Left ventricle myocardium superior (tissue), 1 donor: Measurements from ENCODE around the gene SNX25. TPM values are rescaled to one million over a fixed set of nuclear protein-coding genes. Genes with fewer than 3 reads are reported as not detected.
A peak's percentile ranks its signal among the peaks of the same experiment; 100 is the strongest.
"Not testable (repeated sequence)": the region's sequence is repeated elsewhere in the genome, so short reads cannot be mapped to it uniquely, and the experiment has no call there.

Experiments used
- ATAC-seq: fragments of 200-7000 bp; cut with Tn5 transposase; one replicate; pipeline ENCODE4 v1.9.1; 2020; ENCODE audit warnings: mild to moderate bottlenecking, moderate library complexity
- DNase-seq: peaks from one replicate; pipeline ENCODE4 v3.0.0-alpha.2; 2020
- intact Hi-C: fragments of 100-400 bp; cut with micrococcal nuclease; formaldehyde crosslinking; loops from one replicate; pipeline ENCODE4 v1.11.0; 2022
- total RNA-seq: library from RNA; stranded (reverse); fragmentation: NEBNext Ultra II Directional; extraction: Animal tissue kit (Norgen Biotek cat#: 25700); gene quantifications from one replicate; pipeline ENCODE4 v1.2.1, GENCODE V29; 2021
- donor health status: DM: no; HTN: yes; CAD: no; lungs with severe emphysema.

SNX25 gene
- total RNA-seq, 1 donor from 2014 or later = 10.0 TPM

DNA sequence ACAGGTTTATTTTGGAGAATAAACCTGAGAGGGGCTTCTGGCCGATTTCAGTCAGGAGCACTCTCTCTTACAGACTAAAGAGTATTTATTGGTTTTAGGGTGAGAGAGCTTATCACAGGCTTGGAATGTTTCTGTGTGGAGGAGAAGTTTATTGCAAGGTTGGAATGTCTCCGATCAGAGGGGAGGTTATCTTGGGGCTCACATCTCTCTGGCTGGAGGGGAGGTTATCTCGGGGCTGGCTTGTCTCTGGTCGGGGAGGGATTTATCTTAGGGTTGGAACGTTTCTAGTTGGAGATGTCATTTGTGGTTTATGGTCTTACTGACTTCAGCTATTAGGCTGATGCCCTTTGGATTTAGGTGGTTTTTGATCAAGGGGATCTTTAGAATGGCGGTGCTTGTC, 115.0 kb downstream of the SNX25 start:
- intact Hi-C loops, DNase-seq, ATAC-seq: not testable (repeated sequence)

DNA sequence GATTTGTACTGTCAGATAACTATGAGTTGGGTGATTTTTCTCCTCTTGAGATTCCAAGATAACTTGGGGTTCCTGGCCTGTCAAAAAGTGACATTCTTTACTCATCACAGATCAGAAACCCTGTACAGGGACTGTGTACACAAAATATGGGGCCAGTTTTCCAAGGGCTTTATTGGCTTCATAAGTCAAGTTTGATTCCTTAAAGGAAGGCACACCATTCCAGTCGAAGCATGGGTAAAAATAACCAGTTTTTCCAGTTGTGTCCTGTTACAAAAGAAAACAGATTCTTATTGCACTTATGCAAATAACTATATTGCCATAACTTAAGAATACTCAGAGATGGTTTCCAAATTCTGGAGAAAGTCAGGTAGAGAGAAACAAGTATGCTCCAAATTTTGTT, 116.3 kb downstream of the SNX25 start:
- not testable (repeated sequence) for DNase-seq

DNA sequence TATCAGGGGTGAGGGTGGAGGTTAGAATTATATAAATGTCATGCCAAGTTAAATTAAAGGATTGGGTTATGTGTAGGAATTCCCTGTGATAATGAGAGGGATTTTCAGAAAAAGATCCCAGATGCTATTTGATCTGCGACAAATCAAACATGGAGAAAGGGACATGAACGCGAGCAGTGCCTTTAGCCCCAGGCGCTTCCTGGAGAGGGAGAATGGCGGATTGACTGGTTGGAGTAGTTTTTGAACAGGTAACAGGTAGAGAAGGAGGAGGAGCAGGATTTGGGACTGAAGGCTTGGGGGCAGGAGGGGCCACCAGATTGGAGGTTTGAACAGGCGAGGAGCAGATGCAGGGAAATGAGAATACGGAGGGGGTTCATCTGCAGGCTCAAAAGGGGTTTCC, 119.2 kb downstream of the SNX25 start:
- no peak for ATAC-seq
- no peak for DNase-seq
- intact Hi-C loops = no loop called here

More for the DNA sequence above, 116.3 kb downstream of the SNX25 start:
- ATAC-seq, intact Hi-C loops: not testable (repeated sequence)

DNA sequence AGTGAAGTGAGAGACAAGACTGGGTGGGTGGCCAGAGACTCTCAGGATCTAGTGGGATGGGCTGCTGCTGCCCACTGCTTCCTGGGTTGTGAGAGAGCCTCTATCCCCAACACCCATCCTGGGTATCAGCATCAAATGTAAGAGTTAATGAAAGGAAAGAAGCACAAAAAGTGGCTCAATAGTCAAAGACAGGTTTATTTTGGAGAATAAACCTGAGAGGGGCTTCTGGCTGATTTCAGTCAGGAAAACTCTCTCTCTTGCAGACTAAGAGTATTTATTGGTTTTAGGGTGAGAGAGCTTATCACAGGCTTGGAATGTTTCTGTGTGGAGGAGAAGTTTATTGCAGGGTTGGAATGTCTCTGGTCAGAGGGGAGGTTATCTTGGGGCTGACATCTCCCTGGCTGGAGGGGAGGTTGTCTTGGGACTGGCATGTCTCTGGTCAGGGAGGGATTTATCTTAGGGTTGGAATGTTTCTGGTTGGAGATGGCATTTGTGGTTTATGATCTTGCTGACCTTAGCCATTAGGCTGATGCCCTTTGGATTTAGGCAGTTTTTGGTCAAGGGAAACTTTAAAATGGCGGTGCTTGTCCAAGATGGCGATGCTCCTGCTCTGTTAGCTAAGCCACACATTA, 120.6 kb downstream of the SNX25 start:
- intact Hi-C loops, ATAC-seq, DNase-seq: not testable (repeated sequence)

DNA sequence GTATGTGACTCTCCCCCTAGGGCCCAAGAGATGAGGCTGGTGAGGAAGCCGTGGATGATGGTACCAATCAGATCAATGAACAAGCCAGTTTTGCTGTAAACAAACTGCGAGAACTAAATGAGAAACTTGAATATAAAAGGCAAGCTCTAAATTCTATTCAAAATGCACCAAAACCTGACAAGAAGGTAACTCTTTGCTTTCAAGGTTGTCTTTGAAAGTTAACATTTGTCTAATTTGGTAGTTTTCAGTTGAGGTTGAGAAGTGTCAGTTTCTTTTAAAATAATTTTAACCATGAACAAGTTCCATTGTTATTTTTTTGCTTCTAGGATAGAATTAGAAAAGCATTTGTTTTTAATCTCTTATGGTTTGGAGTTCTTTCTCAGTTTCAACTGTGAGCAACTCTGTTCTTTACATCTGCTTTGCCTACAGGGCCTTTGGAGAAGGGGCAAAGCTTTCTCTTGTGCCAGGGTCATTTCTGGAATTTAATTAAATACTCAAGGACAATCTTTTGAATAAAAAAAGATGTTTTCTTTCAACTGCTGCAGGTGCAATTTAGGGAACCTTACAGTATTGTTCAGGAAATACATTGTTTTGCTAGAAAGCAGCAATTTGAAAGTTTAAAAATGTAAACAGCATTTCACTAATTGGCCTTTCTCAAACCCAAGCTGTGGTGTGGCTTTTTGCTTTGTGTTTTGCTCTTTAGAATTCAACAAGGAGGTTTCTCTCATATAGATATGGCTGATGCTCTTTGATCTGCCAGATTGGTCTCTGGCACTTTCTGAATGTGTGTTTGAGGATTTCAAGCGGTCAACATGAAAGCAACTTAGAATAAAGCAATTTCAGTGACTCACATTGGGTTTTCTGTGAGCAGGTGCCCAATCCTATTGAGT, 123.4 kb downstream of the SNX25 start:
- no peak for ATAC-seq
- no peak for DNase-seq
- intact Hi-C loops = no loop called here

DNA sequence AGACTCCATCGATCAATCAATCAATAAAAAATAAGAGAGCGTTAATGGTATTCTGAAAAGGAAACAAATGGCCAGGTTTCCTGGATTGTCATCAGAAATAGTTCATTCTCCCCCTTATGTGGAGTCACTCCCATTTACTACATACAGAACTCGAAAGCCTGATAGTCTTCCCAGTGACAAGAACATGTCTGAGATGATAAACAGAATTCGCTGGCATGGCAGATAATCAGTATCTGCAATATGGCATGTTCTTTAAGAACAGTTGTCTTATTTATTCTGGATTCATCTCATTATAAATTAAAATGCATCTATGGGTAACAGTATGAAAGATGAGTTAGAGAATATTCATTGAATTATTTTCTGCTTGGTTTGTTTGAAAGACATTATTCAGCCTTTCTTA, 124.9 kb downstream of the SNX25 start:
- ATAC-seq = no peak
- DNase-seq = no peak
- intact Hi-C loops = no loop called here

DNA sequence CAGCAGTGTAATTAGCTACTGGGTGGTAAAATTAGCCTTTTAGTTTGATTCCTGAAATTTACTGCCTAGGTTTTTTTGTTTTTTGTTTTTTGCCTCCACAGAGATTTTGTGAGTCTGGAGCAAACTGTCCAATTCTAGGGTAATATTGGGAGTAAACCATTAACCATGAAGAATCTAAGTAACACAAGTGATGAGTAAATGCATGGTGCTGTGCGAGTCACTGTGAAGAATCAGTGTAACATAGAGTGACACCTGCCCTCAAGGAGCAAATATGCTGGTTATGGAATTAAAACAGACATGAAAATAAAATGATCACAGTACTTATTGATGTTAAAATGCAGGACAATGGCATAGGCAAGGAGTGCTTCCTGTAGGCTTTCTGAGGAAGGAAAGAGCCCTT, 126.2 kb downstream of the SNX25 start:
- intact Hi-C loops = no loop called here
- no peak for ATAC-seq
- DNase-seq = no peak

DNA sequence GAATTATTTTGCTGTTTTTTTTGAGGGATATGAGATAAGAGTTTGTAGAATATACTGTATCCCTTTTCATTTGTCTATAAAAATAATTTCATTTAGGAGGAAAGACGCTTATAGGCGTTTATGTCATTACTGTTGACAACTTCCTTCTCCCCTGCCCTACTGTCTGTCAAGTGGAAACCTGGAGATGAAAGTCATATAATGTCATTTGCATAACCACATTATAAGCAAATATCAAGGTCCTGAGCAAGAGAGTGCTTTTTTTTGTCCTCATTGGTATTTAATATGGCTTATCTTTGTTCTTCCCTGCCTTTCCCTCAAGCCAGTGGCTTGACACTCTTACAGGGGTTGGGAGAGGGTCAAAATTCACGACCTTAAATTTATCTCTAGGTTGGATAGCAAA, 130.5 kb downstream of the SNX25 start:
- no peak for DNase-seq
- no peak for ATAC-seq
- intact Hi-C loops = no loop called here

DNA sequence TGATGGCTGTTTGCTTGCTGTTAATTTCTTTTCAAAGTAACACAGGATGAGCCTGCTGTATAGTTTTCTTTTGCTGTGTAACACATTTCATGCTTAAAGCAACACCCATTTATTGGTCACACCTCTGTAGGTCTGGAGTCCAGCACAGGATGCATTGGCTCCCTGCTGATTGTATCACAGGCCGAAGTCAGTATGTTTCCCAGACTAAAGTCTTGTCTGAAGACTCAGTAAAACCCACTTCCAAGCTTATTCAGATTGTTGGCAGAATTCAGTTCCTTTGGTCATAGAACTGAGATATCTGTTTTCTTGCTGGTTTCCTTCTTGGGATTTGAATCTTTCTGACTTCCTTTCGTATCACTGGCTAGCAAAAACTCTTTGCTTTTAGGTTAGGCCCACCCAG, 132.0 kb downstream of the SNX25 start:
- intact Hi-C loops = no loop called here
- DNase-seq (no peak), ATAC-seq (no peak)

DNA sequence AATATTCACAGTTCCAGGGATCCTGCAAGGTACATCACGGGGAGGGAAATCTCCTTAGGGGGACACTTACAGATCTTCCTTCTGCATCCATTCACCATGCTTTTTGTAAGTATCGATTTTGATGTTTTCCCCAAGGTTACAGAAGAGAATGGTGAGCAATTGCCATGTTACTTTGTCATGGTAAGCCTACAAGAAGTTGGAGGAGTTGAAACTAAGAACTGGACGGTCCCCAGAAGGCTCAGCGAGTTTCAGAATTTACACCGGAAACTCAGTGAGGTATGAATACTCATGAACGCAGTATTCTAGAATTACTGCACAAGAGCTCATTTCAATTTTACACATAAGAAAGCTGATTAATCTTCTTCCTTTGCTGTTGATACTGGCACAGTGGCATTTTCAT, 132.4 kb downstream of the SNX25 start:
- intact Hi-C loops = no loop called here
- DNase-seq (no peak), ATAC-seq (no peak)

DNA sequence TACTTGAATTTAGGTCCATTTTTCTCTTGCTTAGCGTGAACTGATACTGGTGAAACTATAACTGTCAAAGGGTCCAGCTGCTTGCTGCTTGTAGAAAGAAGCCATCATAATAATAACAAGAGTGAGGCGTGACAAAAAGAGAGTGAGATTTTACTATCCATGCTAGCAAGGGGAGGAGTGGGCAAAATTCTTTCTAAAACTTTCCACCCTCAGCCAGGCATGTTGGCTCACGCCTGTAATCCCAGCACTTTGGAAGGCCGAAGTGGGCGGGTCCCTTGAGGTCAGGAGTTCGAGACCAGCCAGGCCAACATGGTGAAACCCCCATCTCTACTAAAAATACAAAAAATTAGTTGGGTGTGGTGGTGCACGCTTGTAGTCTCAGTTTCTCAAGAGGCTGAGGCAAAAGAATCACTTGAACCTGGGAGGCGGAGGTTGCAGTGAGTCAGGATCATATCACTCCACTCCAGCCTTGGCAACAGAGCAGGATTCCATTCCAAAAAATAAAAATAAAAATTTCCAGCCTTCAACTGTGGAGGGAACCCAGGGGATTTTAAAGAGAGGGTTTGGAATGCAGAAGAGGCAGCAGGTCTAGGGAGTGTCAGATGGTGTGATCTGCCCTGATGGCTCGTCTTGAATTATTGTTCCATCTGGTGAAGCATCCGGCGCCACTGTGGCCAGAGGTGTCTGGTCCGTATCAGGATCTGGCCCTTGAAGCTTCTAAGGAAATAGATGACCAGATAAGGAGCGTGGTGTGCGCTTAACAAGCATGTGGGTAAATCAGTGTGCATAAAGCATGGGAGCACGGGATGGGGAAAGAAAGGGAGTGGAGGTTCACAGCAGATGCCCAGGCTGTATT, 134.6 kb downstream of the SNX25 start:
- no peak for DNase-seq
- intact Hi-C loops = no loop called here
- peak; percentile 48 for ATAC-seq

DNA sequence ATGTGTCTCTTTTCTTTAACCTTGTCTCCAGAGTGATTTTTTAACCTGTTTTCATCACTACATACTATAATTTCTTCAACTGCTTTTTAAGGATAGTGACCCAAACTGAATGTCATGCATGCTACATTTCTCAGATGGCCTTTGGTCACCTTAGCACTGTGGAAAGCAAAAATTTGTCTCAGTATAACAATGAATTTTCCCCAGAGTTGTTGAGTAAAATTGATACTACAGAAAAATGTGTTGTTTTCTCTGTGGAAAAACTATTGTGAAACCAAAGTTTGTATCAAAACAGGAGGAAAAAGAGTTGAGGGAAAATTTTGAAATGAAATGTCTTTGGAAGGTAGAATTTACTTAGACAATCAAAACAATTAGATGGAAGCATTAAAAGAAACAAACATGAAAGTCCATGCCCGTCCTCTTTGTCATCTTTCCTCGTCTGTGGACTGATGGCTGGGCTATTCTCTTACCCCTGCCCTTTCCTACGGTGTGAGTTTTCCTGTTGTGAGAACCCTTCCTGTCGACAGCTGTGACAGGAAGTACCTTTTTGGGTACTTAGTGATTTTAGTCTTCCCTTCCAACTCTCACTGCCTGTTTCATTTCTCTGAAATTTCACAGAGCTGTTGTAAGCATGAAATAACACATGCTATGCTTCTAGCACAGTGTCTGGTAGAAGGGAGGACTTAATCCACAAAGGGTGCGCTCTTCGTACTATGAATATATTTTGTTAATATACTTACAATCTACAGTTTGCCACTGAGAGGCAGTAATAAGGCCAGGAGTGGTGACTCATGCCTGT, 135.5 kb downstream of the SNX25 start:
- intact Hi-C loops = no loop called here
- no peak for DNase-seq
- no peak for ATAC-seq

DNA sequence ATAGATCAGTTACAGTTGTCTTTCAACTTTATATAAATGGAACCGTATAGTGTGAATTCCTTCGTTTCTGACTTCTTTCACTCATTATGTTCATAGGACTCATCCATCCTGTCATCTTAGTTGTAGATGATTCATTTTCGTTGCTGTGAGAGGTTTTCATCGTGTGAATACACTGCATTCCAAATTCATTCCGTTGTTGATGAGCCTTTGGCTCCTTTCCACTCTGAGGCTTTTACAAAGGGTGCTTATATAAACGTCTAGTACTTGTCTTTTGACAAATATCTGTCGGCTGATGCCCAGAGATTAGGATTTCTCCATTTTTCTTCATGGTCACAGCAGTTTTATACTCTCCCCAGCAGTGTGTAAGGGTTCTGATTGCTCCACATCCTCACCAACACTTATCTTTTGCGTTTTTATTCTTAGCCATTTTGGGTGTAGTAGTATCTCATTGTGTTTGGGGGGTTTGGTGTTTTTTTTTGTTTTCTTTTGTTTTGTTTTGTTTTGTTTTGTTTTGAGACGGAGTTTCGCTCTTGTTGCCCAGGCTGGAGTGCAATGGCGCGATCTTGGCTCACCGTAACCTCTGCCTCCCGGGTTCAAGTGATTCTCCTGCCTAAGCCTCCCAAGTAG, 137.7 kb downstream of the SNX25 start:
- ATAC-seq = no peak
- DNase-seq = no peak
- intact Hi-C loops = no loop called here

DNA sequence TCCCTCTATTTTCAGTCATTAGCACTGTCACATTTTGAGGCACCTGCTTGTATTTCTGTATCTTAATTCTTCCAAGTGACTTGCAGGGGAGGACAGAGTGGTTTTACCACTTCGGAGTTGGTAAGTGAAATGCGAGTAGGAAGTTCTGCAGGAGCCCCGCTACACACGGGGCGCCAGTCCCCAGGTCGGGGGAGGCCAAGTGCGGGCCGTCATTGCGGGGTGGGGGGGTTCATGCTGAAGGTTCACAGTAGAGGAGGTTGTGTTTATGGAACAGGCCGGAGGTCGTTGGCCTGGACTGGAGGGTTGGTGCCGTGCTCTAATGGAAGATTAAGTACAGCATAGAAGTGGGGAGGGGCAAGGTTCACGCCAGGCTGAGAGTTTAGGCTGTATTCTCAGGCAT, 142.3 kb downstream of the SNX25 start:
- intact Hi-C loops = no loop called here
- no peak for DNase-seq
- no peak for ATAC-seq

DNA sequence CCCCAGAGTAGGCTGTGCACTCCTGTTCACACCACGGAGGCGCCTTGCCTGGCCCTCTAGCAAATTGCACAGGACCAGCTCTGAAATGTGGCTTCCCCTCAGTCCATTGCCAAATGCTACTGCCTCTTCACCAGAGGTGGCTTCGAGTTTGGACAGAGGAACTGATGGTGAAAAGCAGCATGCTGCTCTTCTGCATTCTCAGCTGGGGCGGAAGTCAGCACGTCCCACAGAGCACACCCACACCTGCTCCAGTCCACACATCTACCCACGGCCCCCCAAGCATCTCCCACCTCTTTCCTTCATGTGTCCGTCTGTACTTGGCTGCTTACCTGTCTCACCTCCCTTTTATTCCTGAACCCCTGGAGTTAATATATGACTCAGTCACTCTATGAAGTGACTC, 142.8 kb downstream of the SNX25 start:
- intact Hi-C loops = no loop called here
- ATAC-seq = no peak
- DNase-seq = no peak

DNA sequence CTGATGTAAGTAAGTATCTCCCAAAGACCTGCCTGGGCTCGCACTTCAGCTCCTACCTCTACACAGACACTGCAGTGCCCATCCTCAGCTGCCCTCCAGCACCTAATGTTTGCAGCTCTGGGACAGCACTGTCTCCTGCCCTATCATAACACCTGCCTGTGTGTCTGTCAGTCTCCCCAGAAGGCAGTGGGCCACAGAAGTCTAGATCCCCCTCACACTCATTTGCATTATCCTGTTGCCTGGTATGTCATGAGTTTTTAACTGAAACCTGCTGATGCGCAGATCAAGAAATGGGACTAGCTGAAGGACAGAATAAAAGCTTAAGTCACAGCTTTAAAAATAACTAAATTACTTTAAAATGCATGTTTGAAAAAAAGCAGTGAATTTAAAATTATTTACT, 143.3 kb downstream of the SNX25 start:
- no peak for ATAC-seq

DNA sequence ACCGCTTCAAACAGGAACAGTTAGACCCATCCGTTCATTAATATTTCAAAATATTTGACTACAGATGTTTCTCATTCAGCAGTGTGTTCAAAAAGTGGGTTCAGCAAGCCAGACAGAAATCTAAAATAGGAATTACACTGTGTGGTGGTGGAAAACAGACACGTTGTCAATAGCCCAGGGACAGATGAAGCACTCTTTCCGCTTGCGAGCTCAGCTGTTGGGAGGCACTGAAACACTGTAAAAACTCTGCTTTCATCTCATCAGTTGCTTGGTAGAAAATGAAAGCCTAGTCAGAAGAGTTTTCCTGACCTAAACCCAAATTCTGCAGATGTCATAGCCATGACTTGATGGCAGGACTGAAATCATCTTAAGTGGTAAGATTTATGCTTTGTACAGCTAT, 147.8 kb downstream of the SNX25 start:
- no peak for ATAC-seq
- intact Hi-C loops = no loop called here
- DNase-seq = no peak

More for the DNA sequence above, 143.3 kb downstream of the SNX25 start:
- intact Hi-C loops = no loop called here
- no peak for DNase-seq

DNA sequence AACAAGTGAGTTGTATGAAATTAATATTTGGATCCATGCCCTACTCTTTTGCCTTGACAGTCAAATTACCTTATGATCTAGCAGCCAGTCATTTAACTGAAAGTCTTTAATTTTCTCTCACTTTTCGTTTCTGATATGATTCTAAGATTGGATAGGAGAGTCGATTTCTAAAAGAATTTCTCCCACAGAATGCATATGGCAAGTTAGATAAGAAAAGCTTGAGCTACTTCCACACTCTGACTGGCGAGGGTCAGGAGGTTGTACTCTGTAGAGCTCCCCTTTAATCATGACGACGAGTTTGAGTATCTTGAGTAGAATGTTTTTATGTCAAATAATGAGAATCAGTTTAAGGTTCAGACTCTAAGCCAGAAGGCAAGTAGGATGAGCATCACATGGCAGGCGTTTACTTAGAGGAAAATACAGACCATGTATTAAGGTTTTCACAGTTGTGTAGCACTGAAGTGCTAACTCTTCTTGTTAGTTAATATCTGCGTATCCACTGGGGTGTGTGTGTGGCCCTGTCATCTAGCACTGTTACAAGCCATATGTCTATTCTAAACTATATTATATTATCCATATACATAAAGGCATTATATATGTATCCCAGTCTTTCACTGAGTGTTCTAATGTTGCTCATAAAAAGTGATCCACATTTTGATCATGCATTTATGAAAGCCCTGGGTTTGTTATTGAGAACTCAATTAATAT, 148.5 kb downstream of the SNX25 start:
- no peak for ATAC-seq
- DNase-seq = no peak
- intact Hi-C loops = no loop called here
